Brain pericyte (primary cell): ENCODE data around the gene OR10A2.
"Not testable (repeated sequence)": the region's sequence is repeated elsewhere in the genome, so short reads cannot be mapped to it uniquely, and the experiment has no call there.

Experiments used
- DNase-seq: peaks from one replicate; pipeline ENCODE4 v3.0.0-alpha.2; 2012; ENCODE audit warnings: low read depth, low spot score

OR10A2 gene

GRCh38 chr11:6887711-6888110, 24.9 kb downstream of the OR10A2 start:
- not testable (repeated sequence) for DNase-seq

- DNase-seq = no peak
These were observed 26.0 kb downstream of the OR10A2 start for GRCh38 chr11:6888830-6889229.

GRCh38 chr11:6889835-6890234, 27.0 kb downstream of the OR10A2 start:
- no peak for DNase-seq

- no peak for DNase-seq
These were observed 29.5 kb downstream of the OR10A2 start, which contains the start of gene OR2D2 for GRCh38 chr11:6892400-6892799. Gene OR2D2, minus strand, starts transcription at chr11:6892500. Its CDS starts 0 bp downstream, at chr11:6892500.

GRCh38 chr11:6894097-6894496, 31.2 kb downstream of the OR10A2 start:
- DNase-seq = no peak

GRCh38 chr11:6895010-6895409, 32.2 kb downstream of the OR10A2 start:
- no peak for DNase-seq

GRCh38 chr11:6898911-6899310, 36.1 kb downstream of the OR10A2 start:
- DNase-seq = no peak

- no peak for DNase-seq
These were observed 37.6 kb downstream of the OR10A2 start for GRCh38 chr11:6900327-6900999.

GRCh38 chr11:6904804-6905203, 41.9 kb downstream of the OR10A2 start:
- DNase-seq = not testable (repeated sequence)

GRCh38 chr11:6911378-6911777, 48.5 kb downstream of the OR10A2 start:
- DNase-seq = no peak

- no peak for DNase-seq
These were observed 49.1 kb downstream of the OR10A2 start for GRCh38 chr11:6911948-6912347.

GRCh38 chr11:6919698-6920097, 56.8 kb downstream of the OR10A2 start:
- no peak for DNase-seq

- DNase-seq = no peak
These were observed 57.8 kb downstream of the OR10A2 start, which contains the start of gene OR2D3 for GRCh38 chr11:6920702-6921101. Gene OR2D3, plus strand, starts transcription at chr11:6921002. Its CDS starts 0 bp downstream, at chr11:6921002.
